ENCODE measurements around the gene TAP1.

The TAP1 gene

GRCh38 chr6:32840604-32841246 lies 12.8 kb downstream of the TAP1 start:
- H3K4me3 ChIP-seq (ENCODE audit: low read depth, low read length): no peak overlapping the region
- DNase-seq (ENCODE audit: low read depth, low spot score): no peak
- TF ChIP-seq CTCF (IDR thresholded peaks at IDR 0.05; ENCODE audit: low read depth, low read length): no peak
- in situ Hi-C loops (cut with HindIII; ENCODE audit: low sequenced_read_pairs): loop anchor here (10.0 kb wide), 1 partner anchor 134 kb away; no protein-coding TSS in a partner anchor

DNA sequence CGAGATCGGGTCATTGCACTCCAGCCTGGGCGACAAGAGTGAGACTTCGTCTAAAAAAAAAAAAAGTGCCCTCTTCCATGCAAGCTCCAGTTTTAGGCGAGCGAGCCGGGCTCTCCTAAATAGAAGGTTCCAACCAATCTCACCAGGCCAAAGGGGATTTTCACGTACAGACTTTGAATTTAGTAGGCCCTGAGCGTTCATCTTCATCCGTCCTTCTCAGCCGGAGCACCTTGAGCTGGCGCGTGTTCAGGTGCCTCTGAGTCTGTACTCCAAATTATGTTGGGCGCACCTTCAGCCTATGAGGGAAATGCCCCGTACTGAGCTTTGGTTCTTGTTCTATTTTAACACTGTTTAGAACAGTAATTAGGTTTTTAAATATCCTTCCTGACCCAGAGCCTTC lies 14.1 kb downstream of the TAP1 start:
- in situ Hi-C loops (cut with HindIII; ENCODE audit: low sequenced_read_pairs): no loop called here
- no peak overlapping the region for H3K4me3 ChIP-seq (ENCODE audit: low read depth, low read length)
- no peak for DNase-seq (ENCODE audit: low read depth, low spot score)
- TF ChIP-seq CTCF (IDR thresholded peaks at IDR 0.05; ENCODE audit: low read depth, low read length): no peak

GRCh38 chr6:32838114-32838958 lies 15.2 kb downstream of the TAP1 start, which contains the start of gene TAP2:
TAP2 (minus strand) TSS chr6:32838739; CDS start chr6:32838233, 506 bp downstream.
- peak within 1 kb of the TSS; percentile 77 for H3K4me3 ChIP-seq (ENCODE audit: low read depth, low read length)
- TF ChIP-seq CTCF (IDR thresholded peaks at IDR 0.05; ENCODE audit: low read depth, low read length): peak; percentile 95
- in situ Hi-C loops (cut with HindIII; ENCODE audit: low sequenced_read_pairs): no loop called here
- peak; percentile 95 for DNase-seq (ENCODE audit: low read depth, low spot score)

DNA sequence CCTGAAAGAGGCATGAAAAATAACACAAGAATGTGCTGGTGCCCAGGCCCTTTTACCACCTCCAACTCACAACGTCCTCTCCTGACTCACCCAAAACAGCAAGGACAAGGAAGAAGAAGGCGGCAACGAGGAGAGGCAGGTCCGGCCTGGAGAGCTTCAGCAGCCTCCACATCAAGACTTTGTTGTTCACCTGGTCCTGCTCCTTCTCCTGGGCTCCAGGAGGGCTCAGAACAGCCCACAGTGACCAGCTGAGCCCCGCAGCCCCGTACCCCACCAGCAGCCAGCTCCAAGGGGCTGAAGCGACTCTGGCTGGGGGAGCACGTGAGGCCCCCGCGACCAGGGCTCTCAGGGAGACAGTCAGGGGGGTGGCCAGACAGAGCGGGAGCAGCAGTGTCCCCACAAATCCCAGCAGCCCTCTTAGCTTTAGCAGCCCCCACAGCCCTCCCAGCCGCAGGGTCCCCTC lies 15.8 kb downstream of the TAP1 start:
- peak overlapping the region; percentile 77 for H3K4me3 ChIP-seq (ENCODE audit: low read depth, low read length)
- DNase-seq (ENCODE audit: low read depth, low spot score): no peak
- no peak for TF ChIP-seq CTCF (IDR thresholded peaks at IDR 0.05; ENCODE audit: low read depth, low read length)
- in situ Hi-C loops (cut with HindIII; ENCODE audit: low sequenced_read_pairs): no loop called here

- in situ Hi-C loops (cut with HindIII; ENCODE audit: low sequenced_read_pairs): no loop called here
- DNase-seq (ENCODE audit: low read depth, low spot score): no peak
- TF ChIP-seq CTCF (IDR thresholded peaks at IDR 0.05; ENCODE audit: low read depth, low read length): no peak
- H3K4me3 ChIP-seq (ENCODE audit: low read depth, low read length): no peak overlapping the region
These were observed 16.6 kb downstream of the TAP1 start for GRCh38 chr6:32836873-32837272.

- no peak for DNase-seq (ENCODE audit: low read depth, low spot score)
- H3K4me3 ChIP-seq (ENCODE audit: low read depth, low read length): no peak overlapping the region
- TF ChIP-seq CTCF (IDR thresholded peaks at IDR 0.05; ENCODE audit: low read depth, low read length): no peak
- in situ Hi-C loops (cut with HindIII; ENCODE audit: low sequenced_read_pairs): no loop called here
These were observed 18.2 kb downstream of the TAP1 start for GRCh38 chr6:32835167-32835893.

All from astrocyte of the spinal cord (primary cell).